AG09309 (cell line): Measurements from ENCODE around the gene LRP11.

Experiments
- DNase-seq: peaks from one replicate; pipeline ENCODE4 v3.0.0-alpha.2; 2010; ENCODE audit warnings: low read depth
- H3K4me3 ChIP-seq: 2 replicates; pipeline ENCODE4 v1.5.1; 2011; ENCODE audit warnings: mild to moderate bottlenecking, low read depth, low read length, moderate library complexity; ENCODE audit not compliant: control insufficient read depth
- CTCF ChIP-seq: IDR thresholded peaks from 2 replicates; pipeline ENCODE4 v1.5.1; 2011; ENCODE audit warnings: mild to moderate bottlenecking, low read depth, low read length, inconsistent platforms; ENCODE audit not compliant: insufficient read depth, control insufficient read depth; ENCODE audit errors: missing control alignments

The LRP11 gene

GRCh38 chr6:149840345-149841075 lies 23.6 kb downstream of the LRP11 start:
- H3K4me3 ChIP-seq: no peak overlapping the region
- TF ChIP-seq CTCF: peak; percentile 54
- DNase-seq: no peak

DNA sequence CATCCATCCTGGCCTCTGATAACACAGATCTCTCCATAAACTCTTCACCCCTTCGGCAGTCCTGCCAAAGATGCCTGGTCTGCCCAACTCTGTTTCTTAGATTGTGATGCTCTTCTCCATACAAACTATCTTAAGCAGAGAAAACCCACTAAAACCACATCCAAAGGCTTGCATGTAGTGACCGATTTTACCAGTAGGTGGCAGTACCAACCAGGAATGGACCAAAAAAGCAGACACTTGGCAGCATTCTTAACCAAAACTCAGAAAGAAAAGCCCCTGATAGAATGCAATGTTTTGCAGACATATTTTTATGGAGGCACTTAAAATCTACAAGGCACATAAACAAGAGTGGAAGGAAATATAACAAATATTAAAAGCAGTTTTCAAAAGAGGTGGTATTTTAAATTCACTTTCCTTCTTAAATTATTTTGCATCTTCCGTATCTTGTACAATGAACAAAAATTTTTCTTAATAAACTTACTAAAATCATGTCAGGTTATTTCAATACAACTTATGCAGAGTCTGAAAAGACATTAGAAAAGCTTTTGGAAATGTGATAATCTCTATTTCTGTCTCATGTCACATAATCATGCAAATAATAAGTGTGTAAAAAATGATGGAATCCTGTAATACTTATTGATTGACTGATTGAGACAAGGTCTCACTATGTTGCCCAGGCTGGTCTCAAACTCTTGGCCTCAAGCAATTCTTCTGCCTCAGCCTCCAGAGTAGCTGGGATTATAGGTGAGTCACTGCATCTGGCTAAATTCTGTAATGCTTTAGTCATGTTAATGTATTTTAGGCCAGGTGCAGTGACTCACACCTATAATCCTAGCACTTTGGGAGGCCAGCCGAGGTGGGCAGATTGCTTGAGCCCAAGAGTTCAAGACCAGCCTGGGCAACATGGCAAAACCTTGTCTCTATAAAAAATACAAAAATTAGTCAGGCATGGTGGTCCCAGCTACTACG lies 29.4 kb downstream of the LRP11 start:
- TF ChIP-seq CTCF: peak; percentile 87
- DNase-seq: no peak
- H3K4me3 ChIP-seq: no peak overlapping the region

DNA sequence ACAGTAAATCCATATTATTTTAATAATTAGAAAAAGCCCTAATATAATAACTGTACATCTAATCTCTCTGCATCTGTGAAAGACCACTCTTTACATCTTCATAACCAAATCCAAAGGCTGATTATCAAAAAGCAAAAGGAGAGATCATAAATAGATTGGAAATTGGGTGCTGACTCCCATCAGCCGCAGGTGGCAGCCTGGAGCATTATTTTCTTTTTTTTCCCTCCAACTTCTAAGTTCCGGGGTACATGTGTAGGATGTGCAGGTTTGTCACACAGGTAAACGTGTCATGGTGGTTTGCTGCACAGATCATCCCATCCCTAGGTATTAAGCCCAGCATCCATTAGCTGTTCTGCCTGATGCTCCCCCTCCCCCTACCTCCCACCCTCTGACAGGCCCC lies 30.5 kb downstream of the LRP11 start:
- no peak for TF ChIP-seq CTCF
- H3K4me3 ChIP-seq: no peak overlapping the region

GRCh38 chr6:149831308-149831820 lies 32.8 kb downstream of the LRP11 start:
- H3K4me3 ChIP-seq: no peak overlapping the region
- TF ChIP-seq CTCF: no peak
- no peak for DNase-seq

More for the DNA sequence above, 30.5 kb downstream of the LRP11 start:
- no peak for DNase-seq

- TF ChIP-seq CTCF: no peak
- DNase-seq: no peak
- no peak overlapping the region for H3K4me3 ChIP-seq
Observed at GRCh38 chr6:149830731-149831307, 33.3 kb downstream of the LRP11 start.

DNA sequence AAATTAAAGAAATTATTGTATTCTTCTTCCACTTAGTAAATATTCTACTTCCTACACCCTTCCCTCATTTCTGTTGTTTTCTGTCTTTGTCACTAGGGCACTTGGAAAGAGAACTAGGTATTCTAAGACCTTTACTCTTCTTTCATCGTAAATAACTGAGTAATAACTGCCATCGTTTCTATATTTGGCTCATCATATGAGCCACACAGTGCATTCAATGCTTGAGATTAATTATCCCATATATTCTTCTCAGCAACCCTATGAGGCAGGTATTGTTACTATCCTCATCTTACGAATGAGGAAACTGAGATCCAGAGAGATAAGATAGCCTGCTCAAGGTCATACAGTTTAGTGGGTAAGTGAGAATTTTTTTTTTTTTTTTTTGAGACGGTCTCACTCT lies 38.9 kb downstream of the LRP11 start:
- H3K4me3 ChIP-seq: no peak overlapping the region
- DNase-seq: no peak
- TF ChIP-seq CTCF: no peak
